SK-N-SH treated with all-trans-retinoic acid at 6 μM for 48 hours (cell line): ENCODE results near the gene TUBB6.

Source experiments
- ATAC-seq: fragments of 200-7000 bp; cut with Tn5 transposase; 3 replicates; pipeline ENCODE4 v1.9.1; 2020; ENCODE audit warnings: mild to moderate bottlenecking, moderate library complexity
- ARNTL ChIP-seq: fragments of 450-650 bp; formaldehyde crosslinking; IDR thresholded peaks from 2 replicates; pipeline ENCODE4 v1.5.0; 2020; ENCODE audit warnings: low read depth, mild to moderate bottlenecking, moderate library complexity, borderline replicate concordance
- BACH2 ChIP-seq: fragments of 250-450 bp; sonication (Bioruptor Pico); IDR thresholded peaks from 2 replicates; pipeline ENCODE4 v1.9.0; 2021; ENCODE audit warnings: mild to moderate bottlenecking, borderline replicate concordance
- CREB5 ChIP-seq: fragments of 250-450 bp; sonication (Bioruptor Pico); IDR thresholded peaks from 2 replicates; pipeline ENCODE4 v1.5.1; 2020; ENCODE audit warnings: low read depth, mild to moderate bottlenecking, moderate library complexity
- CSDC2 ChIP-seq: fragments of 250-450 bp; sonication (Bioruptor Pico); IDR thresholded peaks from 2 replicates; pipeline ENCODE4 v1.5.0; 2020; ENCODE audit warnings: mild to moderate bottlenecking, moderate library complexity
- CSRNP3 ChIP-seq: fragments of 250-450 bp; sonication (Bioruptor Pico); IDR thresholded peaks from 2 replicates; pipeline ENCODE4 v1.5.1; 2021; ENCODE audit warnings: mild to moderate bottlenecking, moderate library complexity
- ESRRG ChIP-seq: fragments of 250-450 bp; sonication (Bioruptor Pico); IDR thresholded peaks from 2 replicates; pipeline ENCODE4 v1.6.1; 2021; ENCODE audit warnings: mild to moderate bottlenecking
- GLIS3 ChIP-seq: fragments of 250-450 bp; sonication (Bioruptor Pico); IDR thresholded peaks from 2 replicates; pipeline ENCODE4 v1.5.0; 2020; ENCODE audit warnings: mild to moderate bottlenecking, moderate library complexity
- ISL1 ChIP-seq: fragments of 250-450 bp; sonication (Bioruptor Pico); IDR thresholded peaks from 2 replicates; pipeline ENCODE4 v2.1.2; 2022; ENCODE audit warnings: mild to moderate bottlenecking, moderate library complexity
- PATZ1 ChIP-seq: fragments of 250-450 bp; sonication (Bioruptor Pico); IDR thresholded peaks from 2 replicates; pipeline ENCODE4 v1.8.0; 2020; ENCODE audit warnings: mild to moderate bottlenecking, moderate library complexity, borderline replicate concordance
- POU6F1 ChIP-seq: fragments of 250-450 bp; sonication (Bioruptor Pico); IDR thresholded peaks from 2 replicates; pipeline ENCODE4 v1.8.0; 2021; ENCODE audit warnings: low read depth, mild to moderate bottlenecking, moderate library complexity, borderline replicate concordance
- PPARA ChIP-seq: fragments of 250-450 bp; sonication (Bioruptor Pico); IDR thresholded peaks from 2 replicates; pipeline ENCODE4 v1.5.0; 2020; ENCODE audit warnings: mild to moderate bottlenecking, borderline replicate concordance
- RARB ChIP-seq: fragments of 250-450 bp; sonication (Bioruptor Pico); IDR thresholded peaks from 2 replicates; pipeline ENCODE4 v1.8.0; 2021; ENCODE audit warnings: mild to moderate bottlenecking, moderate library complexity
- TCF4 ChIP-seq: fragments of 250-450 bp; sonication (Bioruptor Pico); IDR thresholded peaks from 2 replicates; pipeline ENCODE4 v1.8.0; 2021; ENCODE audit warnings: mild to moderate bottlenecking, moderate library complexity, borderline replicate concordance
- TSHZ2 ChIP-seq: fragments of 250-450 bp; sonication (Bioruptor Pico); IDR thresholded peaks from 2 replicates; pipeline ENCODE4 v1.5.0; 2020; ENCODE audit warnings: mild to moderate bottlenecking, moderate library complexity
- ZC3H10 ChIP-seq: fragments of 250-450 bp; sonication (Bioruptor Pico); IDR thresholded peaks from 2 replicates; pipeline ENCODE4 v1.5.1; 2021; ENCODE audit warnings: mild to moderate bottlenecking, moderate library complexity
- ZFP3 ChIP-seq: fragments of 250-450 bp; sonication (Bioruptor Pico); IDR thresholded peaks from 2 replicates; pipeline ENCODE4 v1.5.0; 2020; ENCODE audit warnings: mild to moderate bottlenecking, moderate library complexity
- ZFP30 ChIP-seq: fragments of 450-650 bp; formaldehyde crosslinking; IDR thresholded peaks from 2 replicates; pipeline ENCODE4 v1.5.0; 2022; ENCODE audit warnings: mild to moderate bottlenecking, moderate library complexity
- ZNF565 ChIP-seq: fragments of 450-650 bp; formaldehyde crosslinking; conservative IDR thresholded peaks from 2 replicates; pipeline ENCODE4 v1.5.0; 2020; ENCODE audit warnings: low read depth, mild to moderate bottlenecking, moderate library complexity
- ZNF70 ChIP-seq: fragments of 450-650 bp; formaldehyde crosslinking; IDR thresholded peaks from 2 replicates; pipeline ENCODE4 v1.5.0; 2020; ENCODE audit warnings: mild to moderate bottlenecking, moderate library complexity
- ZNF8 ChIP-seq: fragments of 450-650 bp; formaldehyde crosslinking; IDR thresholded peaks from 2 replicates; pipeline ENCODE4 v1.5.0; 2020; ENCODE audit warnings: mild to moderate bottlenecking, moderate library complexity

Gene TUBB6

GRCh38 chr18:12283256-12283655 lies 24.8 kb upstream of the TUBB6 start:
- no peak for TF ChIP-seq RARB
- TF ChIP-seq TSHZ2 (CRISPR knock-in tag): no peak
- ATAC-seq: 0 out of 3 replicates have a peak, but pooled peaks have one; percentile 9

- ATAC-seq: no peak
- TF ChIP-seq ZFP3 (CRISPR knock-in tag) (no peak), BACH2 (no peak), ZC3H10 (CRISPR knock-in tag) (no peak), POU6F1 (CRISPR knock-in tag) (no peak), ZNF8 (CRISPR knock-in tag) (no peak), GLIS3 (CRISPR knock-in tag) (no peak)
Observed at GRCh38 chr18:12283666-12284065, 24.4 kb upstream of the TUBB6 start.

- no peak for TF ChIP-seq RARB
- TF ChIP-seq ESRRG: no peak
- no peak for TF ChIP-seq PATZ1 (CRISPR knock-in tag)
- TF ChIP-seq TCF4 (CRISPR knock-in tag): no peak
- no peak for TF ChIP-seq ZFP3 (CRISPR knock-in tag)
- TF ChIP-seq CSDC2 (CRISPR knock-in tag): no peak
- ATAC-seq: peak; percentile 42
Observed at GRCh38 chr18:12287131-12287681, 20.8 kb upstream of the TUBB6 start.

GRCh38 chr18:12287684-12288402 lies 20.2 kb upstream of the TUBB6 start:
- TF ChIP-seq ESRRG: no peak
- TF ChIP-seq ZNF565 (CRISPR knock-in tag): no peak
- no peak for TF ChIP-seq ARNTL
- no peak for TF ChIP-seq CREB5 (CRISPR knock-in tag)
- TF ChIP-seq PPARA: no peak
- no peak for TF ChIP-seq ZC3H10 (CRISPR knock-in tag)
- no peak for TF ChIP-seq PATZ1 (CRISPR knock-in tag)
- TF ChIP-seq CSRNP3 (CRISPR knock-in tag): no peak
- TF ChIP-seq ZFP30 (CRISPR knock-in tag): no peak
- TF ChIP-seq POU6F1 (CRISPR knock-in tag): no peak
- TF ChIP-seq GLIS3 (CRISPR knock-in tag): no peak
- no peak for TF ChIP-seq CSDC2 (CRISPR knock-in tag)
- no peak for TF ChIP-seq ZNF8 (CRISPR knock-in tag)
- TF ChIP-seq ISL1 (CRISPR knock-in tag): no peak
- no peak for TF ChIP-seq ZNF70 (CRISPR knock-in tag)
- TF ChIP-seq, all 23 proteins: peak for 0
- peak; percentile 84 for ATAC-seq
